Epithelial cell of proximal tubule (primary cell): ENCODE measurements around the gene DGLUCY. TPM values are rescaled to one million over a fixed set of nuclear protein-coding genes. Genes with fewer than 3 reads are reported as not detected.
A peak's percentile ranks its signal among the peaks of the same experiment; 100 is the strongest.

ENCODE experiments used
- DNase-seq: peaks from one replicate; pipeline ENCODE4 v3.0.0-alpha.2; 2011; ENCODE audit warnings: low read depth
- H3K4me3 ChIP-seq: 2 replicates; pipeline ENCODE4 v1.5.1; 2011; ENCODE audit warnings: low read depth, mild to moderate bottlenecking, low read length
- CTCF ChIP-seq: conservative IDR thresholded peaks from 2 replicates; pipeline ENCODE4 v1.5.1; 2012; ENCODE audit warnings: low read depth, mild to moderate bottlenecking, low read length
- total RNA-seq: library from RNA; depleted of rRNA; stranded (reverse); fragments of >200 nt; gene quantifications from 2 replicates; pipeline ENCODE4 v1.2.3, GENCODE V29; 2015

DGLUCY gene
- total RNA-seq, 1 donor from 2014 or later: 21.6 TPM

- no peak for DNase-seq
- no peak for TF ChIP-seq CTCF
- no peak overlapping the region for H3K4me3 ChIP-seq
These were observed 25.9 kb downstream of the DGLUCY start for GRCh38 chr14:91139776-91140175.

- TF ChIP-seq CTCF: peak; percentile 78
- DNase-seq: no peak
- H3K4me3 ChIP-seq: no peak overlapping the region
These were observed 26.8 kb downstream of the DGLUCY start for GRCh38 chr14:91140672-91141071.

GRCh38 chr14:91142214-91142668 lies 28.4 kb downstream of the DGLUCY start:
- no peak for TF ChIP-seq CTCF
- no peak for DNase-seq
- no peak overlapping the region for H3K4me3 ChIP-seq

GRCh38 chr14:91143862-91144261 lies 30.0 kb downstream of the DGLUCY start:
- TF ChIP-seq CTCF: no peak
- no peak for DNase-seq

GRCh38 chr14:91144425-91145145 lies 30.7 kb downstream of the DGLUCY start:
- no peak for DNase-seq
- no peak overlapping the region for H3K4me3 ChIP-seq
- TF ChIP-seq CTCF: no peak

More at GRCh38 chr14:91143862-91144261, 30.0 kb downstream of the DGLUCY start:
- H3K4me3 ChIP-seq: no peak overlapping the region

- no peak for DNase-seq
- no peak overlapping the region for H3K4me3 ChIP-seq
- TF ChIP-seq CTCF: no peak
These were observed 31.7 kb downstream of the DGLUCY start for GRCh38 chr14:91145391-91146160.

GRCh38 chr14:91146661-91147060 lies 32.8 kb downstream of the DGLUCY start:
- TF ChIP-seq CTCF: no peak
- H3K4me3 ChIP-seq: no peak overlapping the region
- DNase-seq: no peak
